Superior temporal gyrus (tissue), 1 donor: ENCODE measurements around the gene NEURL4.

Experiments
- DNase-seq: peaks from one replicate; pipeline ENCODE4 v3.0.0-alpha.2; 2016; ENCODE audit errors: extremely low spot score

NEURL4 gene

GRCh38 chr17:7304179-7304578 lies 25.0 kb downstream of the NEURL4 start:
- DNase-seq, result no peak

- peak; percentile 77 for DNase-seq
Measured at GRCh38 chr17:7296189-7296861, 32.8 kb downstream of the NEURL4 start.

- DNase-seq, result no peak
Measured at GRCh38 chr17:7295230-7296180, 33.6 kb downstream of the NEURL4 start.

- DNase-seq, result no peak
Measured at GRCh38 chr17:7294614-7295153, 34.5 kb downstream of the NEURL4 start, which contains the start of gene YBX2. YBX2 (minus strand) TSS chr17:7294639; CDS start chr17:7294500, 139 bp downstream.

GRCh38 chr17:7293816-7294613 lies 35.1 kb downstream of the NEURL4 start:
- DNase-seq, result no peak

- DNase-seq, result no peak
Measured at GRCh38 chr17:7293159-7293558, 36.0 kb downstream of the NEURL4 start.

GRCh38 chr17:7292729-7293128 lies 36.4 kb downstream of the NEURL4 start:
- no peak for DNase-seq

GRCh38 chr17:7292194-7292593 lies 36.9 kb downstream of the NEURL4 start:
- no peak for DNase-seq

GRCh38 chr17:7290685-7291084 lies 38.5 kb downstream of the NEURL4 start:
- DNase-seq, result no peak

- DNase-seq, result no peak
Measured at GRCh38 chr17:7290166-7290565, 39.0 kb downstream of the NEURL4 start.

GRCh38 chr17:7289256-7290032 lies 39.7 kb downstream of the NEURL4 start:
- DNase-seq, result no peak

GRCh38 chr17:7285679-7286078 lies 43.5 kb downstream of the NEURL4 start:
- no peak for DNase-seq

GRCh38 chr17:7284911-7285310 lies 44.2 kb downstream of the NEURL4 start:
- no peak for DNase-seq

GRCh38 chr17:7283471-7284216 lies 45.5 kb downstream of the NEURL4 start:
- DNase-seq, result no peak

GRCh38 chr17:7282752-7283321 lies 46.3 kb downstream of the NEURL4 start:
- DNase-seq, result no peak

GRCh38 chr17:7281953-7282751 lies 47.0 kb downstream of the NEURL4 start:
- DNase-seq, result no peak

GRCh38 chr17:7281074-7281952 lies 47.8 kb downstream of the NEURL4 start, which contains the start of gene SLC2A4:
SLC2A4 (plus strand) TSS chr17:7281718; CDS start chr17:7281935, 217 bp downstream.
- peak; percentile 47 for DNase-seq
